Measurements from ENCODE around the gene ZNHIT6.

ZNHIT6 gene

GRCh38 chr1:85607126-85607920 lies 100.9 kb downstream of the ZNHIT6 start (continued):
- peak; percentile 71 for TF ChIP-seq ZFHX2 (tag by site-specific recombination; conservative IDR thresholded peaks at IDR 0.05)
- no peak for TF ChIP-seq ZNF112 (tag by site-specific recombination; IDR thresholded peaks at IDR 0.05)
- TF ChIP-seq ZNF132 (tag by site-specific recombination; IDR thresholded peaks at IDR 0.05; ENCODE audit: borderline replicate concordance) = no peak
- no peak for TF ChIP-seq SP2 (tag by site-specific recombination; IDR thresholded peaks at IDR 0.05)
- TF ChIP-seq PATZ1 (tag by site-specific recombination; IDR thresholded peaks at IDR 0.05) = no peak
- TF ChIP-seq TCF7L2 (IDR thresholded peaks at IDR 0.05; ENCODE audit: borderline replicate concordance, low read depth, low read length) = no peak
- TF ChIP-seq, protein P1, sequence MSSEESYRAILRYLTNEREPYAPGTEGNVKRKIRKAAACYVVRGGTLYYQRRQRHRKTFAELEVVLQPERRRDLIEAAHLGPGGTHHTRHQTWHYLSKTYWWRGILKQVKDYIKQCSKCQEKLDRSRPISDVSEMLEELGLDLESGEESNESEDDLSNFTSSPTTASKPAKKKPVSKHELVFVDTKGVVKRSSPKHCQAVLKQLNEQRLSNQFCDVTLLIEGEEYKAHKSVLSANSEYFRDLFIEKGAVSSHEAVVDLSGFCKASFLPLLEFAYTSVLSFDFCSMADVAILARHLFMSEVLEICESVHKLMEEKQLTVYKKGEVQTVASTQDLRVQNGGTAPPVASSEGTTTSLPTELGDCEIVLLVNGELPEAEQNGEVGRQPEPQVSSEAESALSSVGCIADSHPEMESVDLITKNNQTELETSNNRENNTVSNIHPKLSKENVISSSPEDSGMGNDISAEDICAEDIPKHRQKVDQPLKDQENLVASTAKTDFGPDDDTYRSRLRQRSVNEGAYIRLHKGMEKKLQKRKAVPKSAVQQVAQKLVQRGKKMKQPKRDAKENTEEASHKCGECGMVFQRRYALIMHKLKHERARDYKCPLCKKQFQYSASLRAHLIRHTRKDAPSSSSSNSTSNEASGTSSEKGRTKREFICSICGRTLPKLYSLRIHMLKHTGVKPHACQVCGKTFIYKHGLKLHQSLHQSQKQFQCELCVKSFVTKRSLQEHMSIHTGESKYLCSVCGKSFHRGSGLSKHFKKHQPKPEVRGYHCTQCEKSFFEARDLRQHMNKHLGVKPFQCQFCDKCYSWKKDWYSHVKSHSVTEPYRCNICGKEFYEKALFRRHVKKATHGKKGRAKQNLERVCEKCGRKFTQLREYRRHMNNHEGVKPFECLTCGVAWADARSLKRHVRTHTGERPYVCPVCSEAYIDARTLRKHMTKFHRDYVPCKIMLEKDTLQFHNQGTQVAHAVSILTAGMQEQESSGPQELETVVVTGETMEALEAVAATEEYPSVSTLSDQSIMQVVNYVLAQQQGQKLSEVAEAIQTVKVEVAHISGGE (tag by site-specific recombination; conservative IDR thresholded peaks at IDR 0.05; ENCODE audit: low read depth) = no peak
- TF ChIP-seq KLF1 (tag by site-specific recombination; IDR thresholded peaks at IDR 0.05) = no peak
- TF ChIP-seq ZNF658 (tag by site-specific recombination; IDR thresholded peaks at IDR 0.05) = no peak
- TF ChIP-seq ZBTB48 (tag by site-specific recombination; IDR thresholded peaks at IDR 0.05) = no peak
- TF ChIP-seq ZNF776 (tag by site-specific recombination; IDR thresholded peaks at IDR 0.05; ENCODE audit: borderline replicate concordance) = no peak
- TF ChIP-seq REPIN1 (tag by site-specific recombination; IDR thresholded peaks at IDR 0.05; ENCODE audit: low read depth) = no peak
- TF ChIP-seq ZNF266 (tag by site-specific recombination; IDR thresholded peaks at IDR 0.05; ENCODE audit: low read depth) = no peak
- no peak for TF ChIP-seq ZNF133 (tag by site-specific recombination; IDR thresholded peaks at IDR 0.05)
- no peak for TF ChIP-seq KLF7 (tag by site-specific recombination; IDR thresholded peaks at IDR 0.05; ENCODE audit: borderline replicate concordance)
- TF ChIP-seq ZBTB1 (tag by site-specific recombination; IDR thresholded peaks at IDR 0.05) = no peak
- TF ChIP-seq ZBTB20 (tag by site-specific recombination; IDR thresholded peaks at IDR 0.05) = no peak
- TF ChIP-seq FEZF1 (tag by site-specific recombination; IDR thresholded peaks at IDR 0.05) = no peak
- TF ChIP-seq ZNF843 (tag by site-specific recombination; IDR thresholded peaks at IDR 0.05) = no peak
- TF ChIP-seq SCRT2 (tag by site-specific recombination; IDR thresholded peaks at IDR 0.05) = peak; percentile 85
- TF ChIP-seq ZNF488 (tag by site-specific recombination; IDR thresholded peaks at IDR 0.05) = no peak
- no peak for TF ChIP-seq ZNF423 (tag by site-specific recombination; IDR thresholded peaks at IDR 0.05)
- TF ChIP-seq SP7 (tag by site-specific recombination; IDR thresholded peaks at IDR 0.05) = peak; percentile 66
- no peak for TF ChIP-seq ZNF202 (tag by site-specific recombination; IDR thresholded peaks at IDR 0.05; ENCODE audit: borderline replicate concordance)
- TF ChIP-seq ZNF362 (tag by site-specific recombination; IDR thresholded peaks at IDR 0.05) = no peak; the same call in 1 of the 2 replicates
- TF ChIP-seq ZNF416 (tag by site-specific recombination; IDR thresholded peaks at IDR 0.05) = no peak
- TF ChIP-seq ZBTB17 (tag by site-specific recombination; IDR thresholded peaks at IDR 0.05) = peak; percentile 22; the same call in 1 of the 2 replicates
- TF ChIP-seq ZXDB (tag by site-specific recombination; IDR thresholded peaks at IDR 0.05) = 0 out of 2 replicates have a peak, but pooled peaks have one; percentile 26
- TF ChIP-seq ZNF610 (tag by site-specific recombination; IDR thresholded peaks at IDR 0.05; ENCODE audit: borderline replicate concordance) = no peak
- peak; percentile 57; the same call in 1 of the 2 replicates for TF ChIP-seq ZBTB21 (tag by site-specific recombination; IDR thresholded peaks at IDR 0.05)
- TF ChIP-seq ZNF626 (tag by site-specific recombination; IDR thresholded peaks at IDR 0.05) = no peak
- TF ChIP-seq KLF9 (tag by site-specific recombination; IDR thresholded peaks at IDR 0.05; ENCODE audit: low read depth) = no peak
- 0 out of 2 replicates have a peak, but pooled peaks have one; percentile 26 for TF ChIP-seq ZNF660 (tag by site-specific recombination; IDR thresholded peaks at IDR 0.05)
